GM13977 (cell line): ENCODE data around the gene FTO.

Experiments used
- DNase-seq: peaks from one replicate; pipeline ENCODE4 v3.0.0; 2012; ENCODE audit warnings: low spot score
- in situ Hi-C: fragments of 300-500 bp; cut with MboI; formaldehyde crosslinking; loops from one replicate; pipeline ENCODE4 v1.12.0; 2022; ENCODE audit warnings: low sequenced_read_pairs, low pct_unique_long_range_greater_than_20kb, mixed read lengths, inconsistent platforms; ENCODE audit not compliant: unreplicated experiment
- TF ChIP-seq, protein P1 (sequence below): IDR thresholded peaks from 2 replicates; pipeline ENCODE4 v1.5.1; 2012; ENCODE audit warnings: mild to moderate bottlenecking, control low read depth; ENCODE audit not compliant: insufficient read depth; ENCODE audit errors: extremely low read depth, missing control alignments

The FTO gene

DNA sequence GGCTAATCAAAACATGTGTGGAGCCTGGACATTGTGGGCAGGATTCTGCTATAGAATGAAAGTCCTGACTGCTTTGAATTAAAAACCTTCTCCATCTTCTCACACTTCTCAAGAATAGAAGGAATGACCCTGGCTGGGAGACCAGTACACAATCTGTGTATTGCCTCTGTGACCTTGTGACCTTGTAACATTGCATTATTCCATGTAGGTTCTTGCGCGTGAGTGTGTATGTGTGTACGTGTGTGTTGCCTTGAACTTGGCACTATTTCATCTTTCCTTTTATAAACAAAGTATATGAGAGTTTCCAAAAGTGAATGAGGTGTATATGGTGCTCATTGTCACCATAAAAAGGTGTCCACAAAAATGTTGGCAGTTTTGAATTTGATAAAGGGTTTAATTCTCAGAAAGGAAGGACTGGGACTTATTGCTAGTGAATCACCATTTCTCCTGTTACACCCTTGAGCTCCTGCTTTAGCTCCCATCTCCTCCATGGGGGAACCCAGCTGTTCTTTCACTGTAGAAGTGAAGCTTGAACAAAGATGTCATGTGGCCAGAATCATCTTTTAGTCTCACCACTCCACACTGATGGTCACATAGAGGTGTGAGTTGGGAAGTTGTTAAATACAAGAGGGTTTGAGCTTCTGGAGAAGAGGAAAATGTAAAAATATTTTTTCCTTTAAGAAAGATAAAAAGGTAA lies 244.9 kb downstream of the FTO start:
- DNase-seq, result no peak
- TF ChIP-seq, protein P1, sequence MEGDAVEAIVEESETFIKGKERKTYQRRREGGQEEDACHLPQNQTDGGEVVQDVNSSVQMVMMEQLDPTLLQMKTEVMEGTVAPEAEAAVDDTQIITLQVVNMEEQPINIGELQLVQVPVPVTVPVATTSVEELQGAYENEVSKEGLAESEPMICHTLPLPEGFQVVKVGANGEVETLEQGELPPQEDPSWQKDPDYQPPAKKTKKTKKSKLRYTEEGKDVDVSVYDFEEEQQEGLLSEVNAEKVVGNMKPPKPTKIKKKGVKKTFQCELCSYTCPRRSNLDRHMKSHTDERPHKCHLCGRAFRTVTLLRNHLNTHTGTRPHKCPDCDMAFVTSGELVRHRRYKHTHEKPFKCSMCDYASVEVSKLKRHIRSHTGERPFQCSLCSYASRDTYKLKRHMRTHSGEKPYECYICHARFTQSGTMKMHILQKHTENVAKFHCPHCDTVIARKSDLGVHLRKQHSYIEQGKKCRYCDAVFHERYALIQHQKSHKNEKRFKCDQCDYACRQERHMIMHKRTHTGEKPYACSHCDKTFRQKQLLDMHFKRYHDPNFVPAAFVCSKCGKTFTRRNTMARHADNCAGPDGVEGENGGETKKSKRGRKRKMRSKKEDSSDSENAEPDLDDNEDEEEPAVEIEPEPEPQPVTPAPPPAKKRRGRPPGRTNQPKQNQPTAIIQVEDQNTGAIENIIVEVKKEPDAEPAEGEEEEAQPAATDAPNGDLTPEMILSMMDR, result no peak
- in situ Hi-C loops, result no loop called here

GRCh38 chr16:53949715-53950410 lies 245.9 kb downstream of the FTO start:
- in situ Hi-C loops, result no loop called here
- TF ChIP-seq, protein P1, result no peak
- DNase-seq, result peak; percentile 36

- in situ Hi-C loops, result no loop called here
- TF ChIP-seq, protein P1, result no peak
- DNase-seq, result no peak
These were observed 246.7 kb downstream of the FTO start for GRCh38 chr16:53950677-53951076.

GRCh38 chr16:53952215-53953208 lies 248.6 kb downstream of the FTO start:
- TF ChIP-seq, protein P1, result no peak
- DNase-seq, result peak; percentile 6
- in situ Hi-C loops, result no loop called here

- in situ Hi-C loops, result no loop called here
- no peak for DNase-seq
- TF ChIP-seq, protein P1, result no peak
These were observed 249.4 kb downstream of the FTO start for GRCh38 chr16:53953336-53953735.

DNA sequence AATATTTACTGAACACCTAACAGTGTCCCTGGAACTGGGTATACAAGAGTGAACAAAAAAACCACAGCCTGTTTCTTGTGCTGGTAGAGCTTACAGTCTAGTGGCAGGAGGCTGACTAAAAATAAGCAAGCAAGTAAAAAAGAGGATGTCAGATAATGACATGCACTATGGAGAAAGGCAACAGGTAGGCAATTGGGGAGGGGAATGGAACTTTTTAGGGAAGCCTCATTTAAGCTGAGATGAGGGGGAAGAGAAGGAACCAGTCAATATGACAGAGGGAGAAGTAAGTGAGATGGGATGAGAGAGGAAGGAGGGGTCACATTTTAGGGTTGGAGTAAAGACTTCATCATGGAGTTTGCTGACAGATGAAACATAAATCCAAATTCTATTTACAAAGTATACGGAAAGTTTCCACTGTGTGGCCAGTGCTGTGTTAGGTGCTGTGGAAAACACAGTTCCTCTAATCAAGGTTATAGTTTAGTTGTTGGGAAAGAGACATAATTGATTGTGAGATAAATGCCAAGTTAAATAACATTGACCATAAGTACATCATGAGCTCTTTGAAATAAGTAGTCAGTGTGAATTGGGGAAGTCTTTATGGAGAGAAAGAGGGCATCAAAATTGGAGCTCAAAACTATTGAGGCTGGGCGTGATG lies 251.4 kb downstream of the FTO start:
- TF ChIP-seq, protein P1, result no peak
- in situ Hi-C loops, result no loop called here
- DNase-seq, result no peak
